DMS79 (cell line): ENCODE measurements around the gene TMEM109.

ENCODE experiments used
- DNase-seq: peaks from one replicate; lab custom pipeline; 2025; lab: John Stamatoyannopoulos, UW

The TMEM109 gene

DNA sequence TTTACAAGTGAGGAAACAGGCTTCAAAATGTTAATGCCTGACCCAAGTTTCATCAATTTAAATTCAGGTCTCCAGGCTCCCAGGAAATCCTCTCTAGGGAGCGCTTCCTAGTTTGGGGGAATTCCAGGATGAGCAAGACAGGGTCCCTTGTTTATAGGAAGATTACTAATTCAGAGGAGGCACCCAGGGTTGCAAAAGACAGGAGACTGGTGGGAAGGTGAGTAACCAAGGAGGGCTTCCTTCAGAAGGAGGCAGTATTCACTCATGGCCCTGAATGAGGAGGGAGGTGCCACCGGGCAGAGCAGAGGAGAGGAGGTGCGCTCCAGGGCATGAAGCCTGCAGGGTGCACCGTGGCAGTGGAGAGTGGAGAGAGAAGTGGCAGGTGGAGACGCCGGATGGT is 11.9 kb downstream of the TMEM109 start:
- peak; percentile 7 for DNase-seq

- DNase-seq, result no peak
Observed at GRCh38 chr11:60926500-60926899, 12.5 kb downstream of the TMEM109 start.

- peak; percentile 49 for DNase-seq
Observed at GRCh38 chr11:60927061-60927592, 13.2 kb downstream of the TMEM109 start.

DNA sequence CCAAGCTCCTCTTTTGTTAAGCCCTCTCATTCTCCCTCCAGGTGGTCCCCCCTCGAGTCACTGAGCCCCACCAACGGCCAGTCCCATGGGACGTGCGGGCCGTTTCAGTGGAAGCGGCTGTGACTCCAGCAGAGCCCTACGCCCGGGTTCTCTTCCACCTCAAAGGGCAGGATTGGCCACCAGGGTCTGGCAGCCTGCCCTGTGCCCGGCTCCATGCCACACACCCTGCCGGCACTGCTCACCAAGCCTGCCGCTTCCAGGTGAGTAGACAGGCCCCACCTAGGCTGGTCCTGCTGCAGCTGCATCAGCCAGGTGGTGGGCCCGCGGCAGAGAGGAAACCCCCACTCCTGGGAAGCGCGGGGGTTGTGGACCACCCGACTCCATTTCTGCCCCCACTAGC is 13.6 kb downstream of the TMEM109 start:
- no peak for DNase-seq

DNA sequence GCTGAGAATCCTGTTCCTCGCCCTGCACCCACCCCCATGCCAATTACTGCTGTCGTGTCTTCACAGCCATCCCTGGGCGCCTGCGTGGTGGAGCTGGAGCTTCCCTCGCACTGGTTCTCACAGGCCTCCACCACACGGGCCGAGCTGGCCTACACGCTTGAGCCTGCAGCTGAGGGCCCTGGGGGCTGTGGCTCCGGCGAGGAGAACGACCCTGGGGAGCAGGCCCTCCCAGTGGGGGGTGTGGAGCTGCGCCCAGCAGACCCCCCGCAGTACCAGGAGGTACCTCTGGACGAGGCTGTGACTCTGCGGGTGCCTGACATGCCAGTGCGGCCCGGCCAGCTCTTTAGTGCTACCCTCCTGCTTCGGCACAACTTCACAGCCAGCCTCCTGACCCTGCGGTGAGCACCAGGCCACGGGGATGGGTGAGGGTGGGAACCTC is 14.6 kb downstream of the TMEM109 start:
- no peak for DNase-seq

- DNase-seq, result no peak
Observed at GRCh38 chr11:60929764-60930163, 15.8 kb downstream of the TMEM109 start.

DNA sequence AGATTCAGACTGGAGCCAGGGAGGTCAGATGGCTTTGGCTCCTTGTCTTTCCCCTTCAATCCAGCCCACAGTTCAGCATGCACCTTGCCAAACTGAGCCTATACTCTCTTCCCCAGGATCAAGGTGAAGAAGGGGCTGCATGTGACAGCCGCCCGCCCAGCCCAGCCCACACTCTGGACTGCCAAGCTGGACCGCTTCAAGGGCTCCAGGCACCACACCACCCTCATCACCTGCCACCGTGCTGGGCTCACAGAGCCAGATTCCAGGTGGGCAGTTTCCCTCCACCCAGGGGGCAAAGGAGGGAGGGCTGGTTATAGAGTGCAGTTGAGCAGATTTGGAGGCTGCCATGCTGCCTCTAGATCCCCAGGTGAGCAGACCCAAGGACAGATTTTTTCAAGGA is 16.4 kb downstream of the TMEM109 start:
- DNase-seq, result no peak

DNA sequence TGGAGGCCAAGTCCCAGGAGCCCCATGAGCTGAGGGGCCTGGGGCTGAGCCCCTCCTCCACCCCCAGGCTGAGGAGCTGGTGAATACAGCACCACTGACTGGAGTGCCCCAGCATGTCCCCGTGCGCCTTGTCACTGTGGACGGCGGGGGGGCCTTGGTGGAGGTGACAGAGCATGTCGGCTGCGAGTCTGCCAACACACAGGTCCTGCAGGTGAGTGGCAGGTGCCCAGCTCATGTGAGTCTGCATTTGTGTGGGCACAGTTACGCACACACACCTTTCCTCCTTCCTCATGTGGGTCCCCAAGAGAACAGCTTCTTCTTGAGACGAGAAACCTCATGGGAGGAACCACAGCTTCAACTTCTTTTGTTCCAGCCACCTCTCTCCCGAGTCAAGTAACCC is 18.0 kb downstream of the TMEM109 start:
- DNase-seq, result no peak

- no peak for DNase-seq
Observed at GRCh38 chr11:60932605-60933356, 18.8 kb downstream of the TMEM109 start.

- no peak for DNase-seq
Observed at GRCh38 chr11:60933416-60934123, 19.6 kb downstream of the TMEM109 start.

DNA sequence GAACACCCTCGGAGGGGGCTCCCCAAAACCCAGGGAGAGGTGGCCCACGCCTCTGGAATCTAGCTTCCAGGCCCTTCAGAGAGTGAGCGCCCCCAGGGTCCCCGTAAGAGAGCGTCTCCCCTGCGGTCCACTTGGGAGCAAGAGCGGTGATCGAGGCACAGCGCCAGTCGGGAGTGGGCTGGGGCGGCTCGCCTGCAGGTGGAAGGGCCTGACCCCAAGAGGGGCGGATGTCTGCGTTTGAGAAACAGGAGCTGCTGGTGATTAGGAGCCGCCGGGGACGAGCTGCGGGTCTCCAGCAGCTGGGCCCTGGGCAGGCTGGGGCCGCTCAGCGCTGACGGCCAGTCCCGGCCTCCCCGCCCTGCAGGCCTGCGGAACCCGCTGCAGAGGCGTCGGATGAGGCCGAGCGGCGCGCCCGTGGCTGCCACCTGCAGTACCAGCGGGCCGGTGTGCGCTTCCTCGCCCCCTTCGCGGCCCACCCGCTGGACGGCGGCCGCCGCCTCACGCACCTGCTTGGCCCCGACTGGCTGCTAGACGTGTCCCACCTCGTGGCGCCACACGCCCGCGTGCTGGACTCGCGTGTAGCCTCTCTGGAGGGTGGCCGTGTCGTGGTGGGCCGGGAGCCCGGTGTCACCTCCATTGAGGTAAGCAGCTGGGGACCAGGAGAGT is 20.3 kb downstream of the TMEM109 start:
- no peak for DNase-seq

DNA sequence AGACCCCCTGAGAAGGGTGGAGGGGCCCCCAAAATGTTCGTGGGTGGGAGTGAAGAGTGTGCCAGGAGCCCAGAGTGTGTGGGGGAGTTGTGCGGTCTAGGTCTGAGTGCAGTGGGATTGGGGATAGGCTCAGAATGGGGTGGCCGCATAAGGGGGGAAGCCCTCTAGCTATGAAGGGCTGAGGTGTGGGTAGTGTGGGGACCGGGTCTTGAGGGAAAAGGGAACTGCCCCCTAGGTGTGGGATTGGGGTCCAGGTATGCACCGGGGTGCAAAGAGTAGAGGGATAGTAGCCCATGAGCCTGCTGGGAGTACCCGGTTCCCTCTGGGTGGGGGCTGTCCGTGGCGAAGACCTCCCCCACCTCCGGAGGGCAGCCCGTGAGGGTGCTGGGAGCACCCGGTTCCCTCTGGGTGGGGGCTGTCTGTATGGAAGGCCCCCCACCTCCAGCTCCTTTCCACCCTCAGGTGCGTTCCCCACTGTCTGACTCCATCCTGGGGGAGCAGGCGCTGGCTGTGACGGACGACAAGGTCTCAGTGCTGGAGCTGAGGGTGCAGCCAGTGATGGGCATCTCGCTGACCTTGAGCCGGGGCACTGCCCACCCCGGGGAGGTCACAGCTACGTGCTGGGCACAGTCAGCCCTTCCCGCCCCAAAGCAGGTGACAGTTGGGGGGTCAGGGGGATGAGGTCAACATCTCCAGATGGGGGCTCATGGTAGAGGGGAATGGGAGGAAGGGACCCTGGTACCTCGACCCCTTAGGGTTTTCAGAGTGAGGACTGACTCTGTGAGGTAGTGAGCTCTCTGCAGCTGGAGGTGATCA is 21.0 kb downstream of the TMEM109 start:
- no peak for DNase-seq

DNA sequence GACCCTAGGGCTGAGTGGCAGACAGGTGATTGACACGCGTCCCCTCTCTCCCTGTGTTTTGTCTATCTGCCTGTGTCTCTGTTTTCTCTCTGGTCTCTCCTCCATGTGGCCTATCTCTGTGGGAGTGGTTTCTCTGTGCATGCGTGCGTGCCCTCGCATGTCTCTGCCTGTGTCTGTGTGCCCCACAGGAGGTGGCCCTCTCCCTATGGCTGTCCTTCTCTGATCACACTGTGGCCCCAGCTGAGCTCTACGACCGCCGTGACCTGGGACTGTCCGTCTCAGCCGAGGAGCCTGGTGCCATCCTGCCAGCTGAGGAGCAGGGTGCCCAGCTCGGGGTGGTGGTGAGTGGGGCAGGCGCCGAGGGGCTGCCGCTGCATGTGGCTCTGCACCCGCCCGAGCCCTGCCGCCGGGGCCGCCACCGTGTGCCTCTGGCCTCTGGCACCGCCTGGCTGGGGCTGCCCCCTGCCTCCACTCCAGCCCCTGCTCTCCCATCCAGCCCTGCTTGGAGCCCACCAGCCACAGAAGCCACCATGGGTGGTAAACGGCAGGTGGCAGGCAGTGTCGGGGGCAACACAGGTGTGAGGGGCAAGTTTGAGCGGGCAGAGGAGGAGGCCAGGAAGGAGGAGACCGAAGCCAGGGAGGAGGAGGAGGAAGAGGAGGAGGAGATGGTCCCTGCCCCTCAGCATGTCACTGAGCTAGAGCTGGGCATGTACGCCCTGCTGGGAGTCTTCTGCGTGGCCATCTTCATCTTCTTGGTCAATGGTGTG is 21.9 kb downstream of the TMEM109 start:
- DNase-seq, result no peak

DNA sequence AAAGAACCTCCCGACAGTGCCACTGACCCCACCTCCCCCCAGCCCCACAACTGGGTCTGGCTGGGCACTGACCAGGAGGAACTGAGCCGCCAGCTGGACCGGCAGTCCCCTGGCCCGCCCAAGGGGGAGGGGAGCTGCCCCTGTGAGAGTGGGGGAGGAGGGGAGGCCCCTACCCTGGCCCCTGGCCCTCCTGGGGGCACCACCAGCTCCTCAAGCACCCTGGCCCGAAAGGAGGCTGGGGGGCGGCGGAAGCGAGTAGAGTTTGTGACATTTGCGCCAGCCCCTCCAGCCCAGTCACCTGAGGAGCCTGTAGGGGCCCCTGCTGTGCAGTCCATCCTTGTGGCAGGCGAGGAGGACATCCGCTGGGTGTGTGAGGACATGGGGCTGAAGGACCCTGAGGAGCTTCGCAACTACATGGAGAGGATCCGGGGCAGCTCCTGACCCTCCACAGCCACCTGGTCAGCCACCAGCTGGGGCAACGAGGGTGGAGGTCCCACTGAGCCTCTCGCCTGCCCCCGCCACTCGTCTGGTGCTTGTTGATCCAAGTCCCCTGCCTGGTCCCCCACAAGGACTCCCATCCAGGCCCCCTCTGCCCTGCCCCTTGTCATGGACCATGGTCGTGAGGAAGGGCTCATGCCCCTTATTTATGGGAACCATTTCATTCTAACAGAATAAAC is 22.6 kb downstream of the TMEM109 start:
- DNase-seq, result no peak

DNA sequence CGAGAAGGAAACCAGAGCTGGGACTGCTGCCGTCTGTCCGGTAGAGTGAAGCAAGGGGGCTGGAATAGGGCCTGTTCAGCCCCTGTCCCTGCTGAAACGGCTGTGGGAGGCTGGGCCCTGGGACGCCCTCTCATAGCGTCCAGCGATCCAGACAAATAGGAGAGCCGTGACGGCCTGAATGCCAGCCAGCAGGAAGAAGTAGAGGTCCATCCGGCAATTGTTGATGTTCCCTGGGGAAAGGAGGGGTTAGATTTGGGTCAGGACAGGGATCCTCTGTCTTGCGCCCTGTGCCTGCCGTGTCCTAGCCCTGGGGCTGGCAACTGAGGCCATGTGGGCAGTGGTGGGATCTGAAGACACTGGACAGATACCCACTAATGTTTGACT is 23.2 kb downstream of the TMEM109 start:
- DNase-seq, result no peak

- no peak for DNase-seq
Observed at GRCh38 chr11:60937811-60938210, 23.9 kb downstream of the TMEM109 start.

GRCh38 chr11:60938500-60938899 is 24.5 kb downstream of the TMEM109 start:
- DNase-seq, result no peak

DNA sequence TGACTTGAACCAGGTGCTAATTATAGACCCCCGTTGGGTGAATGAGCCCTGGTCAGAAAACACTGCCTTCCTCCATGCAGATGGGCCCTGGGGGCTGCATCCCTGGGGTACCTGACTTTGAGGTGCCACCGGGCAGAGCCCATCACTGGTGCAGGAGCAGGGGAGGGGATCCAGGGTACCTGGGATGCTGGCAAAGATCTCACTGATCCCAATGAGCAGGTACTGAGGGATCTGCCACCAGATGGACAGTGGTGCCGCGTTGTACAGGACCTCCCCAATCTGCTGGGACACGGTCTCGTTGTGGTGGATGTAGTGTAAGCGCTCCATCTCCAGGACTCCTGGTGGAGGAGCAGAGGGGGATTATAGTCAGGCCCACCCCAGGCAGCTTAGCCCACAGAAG is 25.3 kb downstream of the TMEM109 start:
- no peak for DNase-seq

DNA sequence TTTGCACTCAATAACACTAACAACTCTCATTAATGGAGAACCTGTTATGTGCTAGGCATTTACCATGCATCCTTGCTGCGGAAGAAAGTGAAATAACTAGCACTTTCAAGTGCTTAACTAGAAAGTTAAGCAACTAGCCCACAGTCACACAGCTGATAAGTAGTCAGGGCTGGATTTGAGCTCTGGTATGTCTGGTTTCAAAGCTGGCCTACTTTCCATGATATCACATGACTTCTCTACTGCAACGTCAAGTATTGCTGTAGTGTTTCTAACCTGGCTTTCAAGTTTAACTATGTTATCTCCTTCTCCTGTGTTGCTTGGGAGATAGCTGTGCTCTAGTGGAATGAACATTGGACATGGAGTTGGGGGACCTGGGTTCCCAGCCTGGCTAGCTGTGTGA is 25.9 kb downstream of the TMEM109 start:
- DNase-seq, result no peak

DNA sequence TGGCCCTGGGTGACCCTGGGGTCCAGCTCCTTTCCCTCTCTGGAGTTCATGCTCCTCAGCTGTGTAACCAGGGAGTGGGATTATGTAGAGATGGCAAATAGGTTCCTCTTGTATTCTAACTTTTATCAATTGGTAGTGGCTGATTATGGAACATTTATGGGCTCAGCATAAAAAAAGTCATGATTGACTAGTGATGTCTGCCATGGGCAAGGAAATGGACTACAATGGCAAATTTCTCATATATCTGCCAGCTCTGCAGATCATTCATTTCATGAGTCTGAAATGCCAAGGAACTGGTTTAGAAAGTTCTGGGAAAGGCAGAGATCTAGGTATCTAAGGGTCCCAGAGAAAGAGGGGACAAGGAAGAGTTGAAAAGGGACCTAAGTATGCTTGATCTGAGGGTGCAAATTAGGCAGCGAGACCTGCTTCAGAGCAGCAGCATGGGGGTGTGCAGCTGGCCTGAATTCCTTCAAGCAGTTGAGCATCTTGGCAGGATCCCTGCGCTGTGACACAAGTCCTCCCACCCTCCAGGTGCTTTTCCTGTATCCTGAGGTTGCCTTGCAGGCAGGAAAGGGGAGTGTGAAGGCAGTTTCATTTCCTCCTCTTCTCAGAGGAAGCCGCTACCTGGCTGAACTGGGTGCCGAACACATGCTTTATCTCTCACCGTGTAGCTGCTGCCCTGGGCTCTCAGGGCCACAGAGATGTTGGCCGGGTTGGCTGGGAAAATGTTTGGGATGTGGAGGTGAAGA is 27.6 kb downstream of the TMEM109 start:
- DNase-seq, result no peak
